Central memory CD8-positive, alpha-beta T cell (primary cell): ENCODE results near the gene THEMIS.

Source experiments
- ATAC-seq: fragments of 150-1000 bp; cut with Tn5 transposase; replicated peaks from 2 replicates; pipeline ENCODE4 v1.10.0; 2022; ENCODE audit warnings: mild to moderate bottlenecking, moderate FRiP score, moderate number of reproducible peaks; ENCODE audit not compliant: poor library complexity, severe bottlenecking; ENCODE audit errors: extremely low read depth
- DNase-seq, 2 donors: peaks; one replicate each; pipeline ENCODE4 v3.0.0; 2021; ENCODE audit warnings: low spot score in 2 of 2
- H3K27ac Mint-ChIP-seq: one replicate; pipeline ENCODE4 v1.8.0; 2022; ENCODE audit warnings: low read depth, mild to moderate bottlenecking, moderate library complexity, mixed read lengths
- H3K27me3 Mint-ChIP-seq: one replicate; pipeline ENCODE4 v1.8.0; 2022; ENCODE audit warnings: mixed read lengths
- H3K36me3 Mint-ChIP-seq: one replicate; pipeline ENCODE4 v1.8.0; 2022; ENCODE audit warnings: mild to moderate bottlenecking, moderate library complexity, mixed read lengths; ENCODE audit not compliant: insufficient read depth
- H3K4me1 Mint-ChIP-seq: one replicate; pipeline ENCODE4 v1.8.0; 2022; ENCODE audit warnings: mixed read lengths
- H3K4me3 Mint-ChIP-seq: one replicate; pipeline ENCODE4 v1.8.0; 2022; ENCODE audit warnings: mild to moderate bottlenecking, moderate library complexity, mixed read lengths
- H3K9me3 Mint-ChIP-seq: one replicate; pipeline ENCODE4 v1.8.0; 2022; ENCODE audit warnings: mixed read lengths

Gene THEMIS

DNA sequence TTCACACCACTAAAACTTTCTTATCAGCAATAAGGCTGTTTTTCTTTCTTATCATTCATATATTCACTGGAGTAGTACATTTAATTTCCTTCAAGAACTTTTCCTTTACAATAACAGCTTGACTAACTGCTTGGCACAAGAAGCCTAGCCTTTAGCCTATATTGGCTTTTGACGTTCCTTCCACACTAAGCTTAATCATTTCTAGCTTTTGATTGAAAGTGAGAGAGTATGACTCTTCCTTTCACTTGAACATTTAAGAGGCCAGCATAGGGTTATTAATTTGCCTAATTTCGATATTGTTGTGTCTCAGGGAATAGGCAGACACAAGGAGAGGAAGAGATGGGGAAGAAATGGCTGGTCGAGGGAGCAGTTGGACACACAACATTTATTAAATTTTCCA is 23.6 kb downstream of the THEMIS start:
- Mint-ChIP-seq H3K4me3 (peak overlapping the region; percentile 68), H3K9me3 (no peaks in the 10 kb centered on the region), H3K36me3 (peaks cover 11% of the 10 kb centered on the region), H3K27ac (peak overlapping the region; percentile 70), H3K4me1 (peaks cover 49% of the 10 kb centered on the region), H3K27me3 (no peaks in the 10 kb centered on the region)
- ATAC-seq (no peak), DNase-seq (no peak)

DNA sequence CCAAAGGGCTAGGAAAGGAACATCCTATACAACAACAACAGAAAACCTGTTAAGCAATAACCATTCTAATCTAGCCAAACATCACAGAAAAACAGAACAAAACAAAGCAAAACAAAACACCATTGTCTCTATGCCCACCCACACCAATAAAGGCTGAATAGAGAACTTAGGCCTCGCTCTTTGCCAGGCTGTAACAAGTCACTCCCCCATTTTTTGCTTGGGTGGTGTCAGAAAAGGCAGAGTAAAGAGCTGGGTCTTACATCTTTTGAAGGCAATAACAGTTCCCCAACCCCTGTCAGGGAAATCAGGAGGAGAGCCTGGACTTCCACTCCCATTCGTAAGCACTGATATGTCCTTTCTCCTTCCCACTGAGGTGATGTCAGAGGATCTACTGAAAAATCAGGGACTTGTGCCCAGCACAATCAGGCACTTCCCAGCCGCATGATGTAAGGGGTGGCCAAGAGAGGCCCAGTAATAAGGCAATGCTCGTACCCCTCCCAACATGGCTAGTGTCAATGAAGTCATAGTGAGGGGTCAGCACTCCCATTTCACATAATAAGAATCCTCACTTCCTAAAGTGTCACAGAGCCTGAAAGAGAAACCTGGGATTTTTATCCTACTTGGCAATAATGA is 31.0 kb downstream of the THEMIS start:
- Mint-ChIP-seq H3K9me3 (no peaks in the 10 kb centered on the region), H3K4me1 (peaks cover 56% of the 10 kb centered on the region), H3K4me3 (peak overlapping the region; percentile 10), H3K36me3 (peaks cover 14% of the 10 kb centered on the region), H3K27me3 (no peaks in the 10 kb centered on the region), H3K27ac (peak overlapping the region; percentile 75)
- ATAC-seq (no peak), DNase-seq (no peak)

DNA sequence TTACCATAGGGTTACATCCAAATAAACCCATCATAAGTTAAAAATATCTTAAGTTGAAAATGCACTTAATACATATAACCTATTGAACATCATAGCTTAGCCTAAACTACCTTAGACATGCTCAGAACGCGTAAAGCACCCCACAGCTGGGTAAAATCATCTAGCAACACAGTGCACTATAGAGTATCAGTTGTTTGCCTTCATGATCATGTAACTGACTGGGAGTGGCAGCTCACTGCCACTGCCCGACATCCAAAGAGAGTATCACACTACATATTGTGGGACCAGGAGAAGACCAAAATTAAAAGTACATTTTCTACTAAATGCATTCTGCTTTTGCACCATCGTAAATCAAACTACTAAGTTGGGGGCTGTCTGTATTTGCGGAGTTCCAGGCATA is 31.7 kb downstream of the THEMIS start:
- no peaks in the 10 kb centered on the region for H3K27me3 Mint-ChIP-seq
- peaks cover 18% of the 10 kb centered on the region for H3K36me3 Mint-ChIP-seq
- H3K4me1 Mint-ChIP-seq = peaks cover 59% of the 10 kb centered on the region
- peak overlapping the region; percentile 10 for H3K4me3 Mint-ChIP-seq
- no peak for DNase-seq
- H3K27ac Mint-ChIP-seq = peak overlapping the region; percentile 75
- no peak for ATAC-seq
- no peaks in the 10 kb centered on the region for H3K9me3 Mint-ChIP-seq

DNA sequence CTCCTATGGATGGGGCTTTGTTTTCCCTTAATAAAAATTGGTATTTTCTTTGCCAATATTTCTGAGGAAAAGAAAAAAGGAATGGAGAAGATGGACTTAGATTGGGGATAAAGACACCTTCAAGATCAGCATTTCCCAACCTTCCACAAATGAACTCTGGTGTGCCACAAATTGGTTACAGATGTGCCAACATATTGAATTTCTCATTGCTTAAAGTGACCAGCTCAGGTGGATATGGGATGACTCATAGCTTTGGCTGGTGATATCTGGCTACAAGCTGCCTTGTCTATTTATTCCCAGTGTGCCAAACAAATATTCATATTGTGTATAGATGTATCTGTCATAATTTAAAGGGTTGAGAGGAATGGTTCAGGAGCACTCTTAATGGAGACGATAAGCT is 32.5 kb downstream of the THEMIS start:
- DNase-seq = no peak
- Mint-ChIP-seq H3K4me3 (no peak overlapping the region), H3K4me1 (peaks cover 67% of the 10 kb centered on the region)

DNA sequence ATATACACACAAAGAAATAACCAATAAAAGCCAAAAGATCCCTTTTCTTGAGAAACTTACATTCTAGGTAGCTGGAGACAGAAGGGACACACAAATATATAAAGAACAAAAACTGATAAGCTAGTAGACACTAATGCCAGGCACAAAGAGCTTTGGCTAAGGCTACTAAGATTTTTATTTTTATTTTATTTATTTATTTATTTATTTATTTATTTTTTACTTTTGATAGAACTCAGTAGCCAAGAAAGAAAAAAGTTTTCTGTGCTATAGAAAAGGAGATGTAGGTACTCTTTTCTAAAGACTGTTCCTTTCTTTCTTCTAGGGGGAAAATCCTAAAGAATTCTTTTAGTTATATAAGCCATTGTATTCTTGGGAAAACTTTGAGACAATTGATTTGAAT is 34.1 kb downstream of the THEMIS start:
- Mint-ChIP-seq H3K27me3 (no peaks in the 10 kb centered on the region), H3K27ac (peak overlapping the region; percentile 61), H3K4me3 (peak overlapping the region; percentile 34), H3K4me1 (peaks cover 68% of the 10 kb centered on the region), H3K36me3 (peaks cover 29% of the 10 kb centered on the region), H3K9me3 (no peaks in the 10 kb centered on the region)
- DNase-seq = no peak
- no peak for ATAC-seq

More for the DNA sequence above, 32.5 kb downstream of the THEMIS start:
- no peak for ATAC-seq
- Mint-ChIP-seq H3K27me3 (no peaks in the 10 kb centered on the region), H3K27ac (no peak overlapping the region), H3K9me3 (no peaks in the 10 kb centered on the region), H3K36me3 (peaks cover 25% of the 10 kb centered on the region)

DNA sequence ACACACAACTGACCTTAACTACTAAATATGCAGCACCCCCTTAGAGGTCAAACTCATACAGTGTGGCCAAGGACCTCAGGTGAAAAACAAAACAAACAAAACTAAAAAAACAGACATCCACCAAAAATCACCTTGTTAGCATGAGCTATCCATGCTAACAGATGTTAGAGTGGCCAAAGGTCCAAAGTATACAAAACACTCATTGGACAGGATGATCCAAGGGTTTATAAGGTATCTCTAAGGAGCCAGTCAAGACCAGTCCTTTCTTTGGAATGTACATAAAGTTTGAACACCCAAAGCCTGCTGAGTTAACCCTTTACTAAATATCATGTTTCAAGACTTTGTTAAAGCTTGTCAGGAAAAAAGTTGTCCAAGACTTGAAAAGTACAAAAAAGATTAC is 35.8 kb downstream of the THEMIS start:
- DNase-seq (no peak), ATAC-seq (no peak)
- H3K9me3 Mint-ChIP-seq = no peaks in the 10 kb centered on the region
- H3K4me1 Mint-ChIP-seq = peaks cover 59% of the 10 kb centered on the region
- H3K27ac Mint-ChIP-seq = peak overlapping the region; percentile 82
- peaks cover 29% of the 10 kb centered on the region for H3K36me3 Mint-ChIP-seq
- H3K4me3 Mint-ChIP-seq = no peak overlapping the region
- H3K27me3 Mint-ChIP-seq = no peaks in the 10 kb centered on the region

DNA sequence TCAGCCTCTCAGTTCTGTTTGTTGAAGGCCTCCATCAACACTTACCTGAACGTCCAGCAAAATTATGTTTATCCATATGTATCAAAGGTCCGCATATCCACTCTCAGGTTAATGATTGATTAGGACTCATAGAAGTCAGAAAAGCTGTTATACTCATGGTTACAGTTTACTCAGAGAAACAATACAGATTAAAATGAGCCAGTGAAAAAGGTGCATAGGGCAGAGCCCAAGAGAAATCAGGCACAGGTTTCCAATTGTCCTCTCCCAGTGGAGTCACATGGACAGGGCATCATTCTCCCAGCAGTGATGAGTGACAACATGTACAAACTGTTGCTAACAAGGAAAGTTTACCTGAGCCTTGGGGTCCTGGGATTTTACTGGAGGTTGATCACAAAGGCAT is 36.2 kb downstream of the THEMIS start:
- DNase-seq (no peak), ATAC-seq (no peak)
- peak overlapping the region; percentile 82 for H3K27ac Mint-ChIP-seq
- no peaks in the 10 kb centered on the region for H3K9me3 Mint-ChIP-seq
- H3K4me1 Mint-ChIP-seq = peaks cover 59% of the 10 kb centered on the region
- peaks cover 29% of the 10 kb centered on the region for H3K36me3 Mint-ChIP-seq
- no peaks in the 10 kb centered on the region for H3K27me3 Mint-ChIP-seq
- H3K4me3 Mint-ChIP-seq = no peak overlapping the region

DNA sequence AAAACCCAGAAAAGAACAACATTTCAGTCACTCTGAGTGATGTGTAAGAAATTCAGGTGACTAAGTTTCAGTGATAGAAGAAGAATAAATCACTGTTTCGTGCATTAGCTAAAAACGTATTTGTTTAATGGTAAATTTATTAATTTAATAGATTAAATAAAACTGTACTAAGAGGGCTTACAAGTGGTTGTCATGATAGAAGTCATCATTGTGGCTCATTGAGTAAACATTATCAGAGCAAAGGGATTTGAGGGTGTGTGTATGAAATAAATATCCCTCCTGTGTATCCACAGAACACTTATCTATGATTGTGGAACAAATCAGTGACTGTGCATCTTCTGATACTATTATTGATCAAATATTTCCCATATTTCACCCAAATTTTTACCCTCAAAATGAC is 40.1 kb downstream of the THEMIS start:
- ATAC-seq = no peak
- Mint-ChIP-seq H3K4me1 (peaks cover 63% of the 10 kb centered on the region), H3K9me3 (no peaks in the 10 kb centered on the region), H3K27me3 (no peaks in the 10 kb centered on the region), H3K4me3 (no peak overlapping the region), H3K27ac (no peak overlapping the region), H3K36me3 (peaks cover 30% of the 10 kb centered on the region)
- DNase-seq = no peak

DNA sequence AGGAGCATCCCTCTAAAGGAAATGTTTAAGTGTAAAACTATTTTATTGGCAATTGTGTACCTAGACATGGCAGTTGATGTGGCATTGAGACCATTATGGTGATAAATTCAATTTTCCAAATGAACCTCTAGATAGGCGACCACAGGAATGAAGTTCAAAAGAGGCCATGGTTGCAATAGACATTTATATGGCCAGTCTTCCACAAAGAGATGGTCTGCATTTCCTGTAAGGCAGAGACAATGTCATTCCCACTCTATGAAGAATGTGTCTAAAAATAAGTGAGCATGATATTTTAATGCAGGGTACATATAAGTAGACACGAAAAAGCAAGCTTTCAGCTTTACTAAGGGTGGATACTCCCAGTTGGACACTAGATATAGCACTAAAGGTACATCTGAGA is 40.9 kb downstream of the THEMIS start:
- H3K9me3 Mint-ChIP-seq = no peaks in the 10 kb centered on the region
- no peak overlapping the region for H3K4me3 Mint-ChIP-seq
- no peaks in the 10 kb centered on the region for H3K27me3 Mint-ChIP-seq
- H3K36me3 Mint-ChIP-seq = peaks cover 25% of the 10 kb centered on the region
- no peak overlapping the region for H3K27ac Mint-ChIP-seq
- H3K4me1 Mint-ChIP-seq = peaks cover 62% of the 10 kb centered on the region
- ATAC-seq (no peak), DNase-seq (no peak)

DNA sequence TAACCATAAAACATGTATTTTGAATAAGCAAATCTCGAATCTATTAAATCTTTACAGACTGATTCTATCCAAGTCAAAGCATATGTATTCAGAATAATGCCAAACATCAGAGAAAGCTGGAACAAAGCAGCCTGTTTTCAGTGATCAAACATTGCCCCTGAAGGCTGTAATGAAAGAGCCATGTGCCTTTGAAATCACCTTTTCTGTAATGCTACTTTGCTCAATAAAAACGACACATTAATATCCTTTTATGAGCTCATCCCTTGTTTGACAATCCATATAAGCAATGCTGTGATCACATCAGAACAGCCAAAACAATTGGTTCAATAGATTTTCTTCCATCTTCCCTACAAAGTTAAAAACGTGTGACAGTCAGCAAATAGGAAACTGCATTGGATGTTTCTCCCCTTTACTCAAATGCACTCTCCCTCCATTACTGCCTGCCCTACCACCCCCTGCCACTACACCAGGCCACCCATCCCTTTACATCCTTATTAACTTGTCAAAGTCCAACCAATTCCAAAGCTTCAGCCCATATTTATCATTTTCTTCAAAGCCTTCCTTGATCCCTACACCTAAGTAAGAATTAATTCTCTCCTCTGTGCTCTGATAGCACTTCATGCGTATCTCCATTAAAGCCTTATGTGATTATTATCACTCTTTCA is 42.0 kb downstream of the THEMIS start:
- no peaks in the 10 kb centered on the region for H3K27me3 Mint-ChIP-seq

DNA sequence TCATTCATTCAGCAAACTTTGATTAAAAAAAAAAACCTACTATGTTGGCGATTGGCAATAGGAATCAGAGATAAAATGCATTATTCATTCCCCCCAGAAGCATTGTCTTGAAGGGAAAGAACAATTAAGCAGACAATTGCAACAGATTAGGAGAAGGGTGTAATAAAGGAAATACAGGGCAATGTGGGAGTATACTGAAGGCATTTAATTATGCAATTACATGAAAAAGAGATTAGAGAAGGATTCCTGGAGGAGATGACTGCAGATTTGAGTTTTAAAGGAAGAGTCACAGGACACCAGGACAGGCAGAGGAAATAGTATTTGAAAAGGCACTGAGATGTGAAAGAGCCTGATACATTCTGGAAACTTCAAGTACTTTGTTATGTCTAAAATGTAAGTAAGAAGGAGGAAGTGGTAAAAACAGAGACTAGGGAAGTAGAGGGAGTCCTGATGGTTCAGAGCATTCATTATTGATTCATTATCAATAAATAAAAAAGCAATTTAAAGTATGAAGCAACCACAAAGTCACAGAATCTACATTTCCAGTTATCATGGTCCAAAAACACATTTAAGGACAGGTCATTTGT is 43.7 kb downstream of the THEMIS start:
- Mint-ChIP-seq H3K4me1 (peaks cover 67% of the 10 kb centered on the region), H3K27me3 (no peaks in the 10 kb centered on the region), H3K36me3 (peaks cover 21% of the 10 kb centered on the region), H3K4me3 (peak overlapping the region; percentile 10), H3K9me3 (no peaks in the 10 kb centered on the region), H3K27ac (peak overlapping the region; percentile 27)
- ATAC-seq (no peak), DNase-seq (no peak)

More for the DNA sequence above, 42.0 kb downstream of the THEMIS start:
- no peaks in the 10 kb centered on the region for H3K9me3 Mint-ChIP-seq
- H3K4me1 Mint-ChIP-seq = peaks cover 58% of the 10 kb centered on the region
- DNase-seq (no peak), ATAC-seq (no peak)
- no peak overlapping the region for H3K4me3 Mint-ChIP-seq
- H3K27ac Mint-ChIP-seq = peak overlapping the region; percentile 47
- peaks cover 22% of the 10 kb centered on the region for H3K36me3 Mint-ChIP-seq

DNA sequence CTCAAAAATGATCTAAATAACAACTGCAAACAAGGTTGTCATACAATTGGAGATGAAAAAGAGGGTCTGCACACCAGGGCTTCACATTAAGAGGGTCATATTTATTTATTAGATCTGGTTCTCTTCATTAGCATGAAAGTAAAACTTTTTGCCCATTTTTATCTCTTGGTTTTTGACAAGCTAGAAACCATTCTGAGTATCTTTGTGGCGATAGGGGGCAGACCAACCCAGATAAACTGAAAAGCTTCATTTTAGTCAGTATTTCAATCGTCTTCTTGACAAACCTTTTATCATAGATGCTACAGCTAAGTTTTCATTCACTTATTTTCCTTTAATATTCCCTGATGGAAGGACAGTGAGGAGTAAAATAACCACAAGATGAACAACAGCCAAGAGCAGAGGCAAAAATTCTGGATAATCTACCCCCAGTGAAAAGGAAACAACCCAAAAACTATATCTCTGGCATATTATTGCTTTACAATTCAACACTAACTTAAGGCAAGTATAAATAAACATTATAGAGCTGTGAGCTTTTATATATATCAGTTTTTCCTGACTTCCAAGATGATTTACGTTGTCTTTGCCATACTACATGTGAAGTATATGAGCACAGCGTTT is 45.2 kb downstream of the THEMIS start:
- H3K27me3 Mint-ChIP-seq = no peaks in the 10 kb centered on the region
- peaks cover 80% of the 10 kb centered on the region for H3K4me1 Mint-ChIP-seq
- H3K27ac Mint-ChIP-seq = peak overlapping the region; percentile 58
- DNase-seq (peak in 1 of 2 donors; percentile 37), ATAC-seq (no peak)
- peaks cover 27% of the 10 kb centered on the region for H3K36me3 Mint-ChIP-seq
- no peaks in the 10 kb centered on the region for H3K9me3 Mint-ChIP-seq
- H3K4me3 Mint-ChIP-seq = no peak overlapping the region

DNA sequence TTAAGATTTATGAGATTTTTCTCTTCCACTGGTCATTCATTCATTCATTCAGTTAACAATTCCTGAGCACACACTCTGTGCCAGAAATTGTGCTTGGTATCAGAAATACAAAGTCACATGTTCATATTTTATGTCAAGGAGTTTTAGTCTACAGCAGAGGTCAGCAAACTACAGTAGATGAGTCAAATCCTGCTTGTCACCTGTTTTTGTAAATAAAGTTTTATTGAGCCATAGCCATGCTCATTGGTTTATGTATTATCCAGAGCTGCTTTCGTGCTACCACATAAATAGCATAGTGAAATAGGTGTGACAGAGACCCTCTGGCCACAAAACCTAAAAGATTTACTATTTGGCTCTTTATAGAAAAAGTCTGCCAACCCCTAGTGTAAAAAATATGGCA is 46.8 kb downstream of the THEMIS start:
- DNase-seq = no peak
- H3K36me3 Mint-ChIP-seq = peaks cover 40% of the 10 kb centered on the region

More for the DNA sequence above, 46.8 kb downstream of the THEMIS start:
- Mint-ChIP-seq H3K27me3 (no peaks in the 10 kb centered on the region), H3K27ac (peak overlapping the region; percentile 60), H3K4me3 (no peak overlapping the region), H3K4me1 (peaks cover 82% of the 10 kb centered on the region), H3K9me3 (no peaks in the 10 kb centered on the region)
- no peak for ATAC-seq
